Fibroblast of skin of left biceps (primary cell): ENCODE measurements around the gene ENPP3.
A peak's percentile ranks its signal among the peaks of the same experiment; 100 is the strongest.

Experiments used
- DNase-seq, 2 experiments: peaks; one replicate each; pipeline ENCODE4 v3.0.0-alpha.2; 2013; ENCODE audit warnings: low read depth in 2 of 2

ENPP3 gene

DNA sequence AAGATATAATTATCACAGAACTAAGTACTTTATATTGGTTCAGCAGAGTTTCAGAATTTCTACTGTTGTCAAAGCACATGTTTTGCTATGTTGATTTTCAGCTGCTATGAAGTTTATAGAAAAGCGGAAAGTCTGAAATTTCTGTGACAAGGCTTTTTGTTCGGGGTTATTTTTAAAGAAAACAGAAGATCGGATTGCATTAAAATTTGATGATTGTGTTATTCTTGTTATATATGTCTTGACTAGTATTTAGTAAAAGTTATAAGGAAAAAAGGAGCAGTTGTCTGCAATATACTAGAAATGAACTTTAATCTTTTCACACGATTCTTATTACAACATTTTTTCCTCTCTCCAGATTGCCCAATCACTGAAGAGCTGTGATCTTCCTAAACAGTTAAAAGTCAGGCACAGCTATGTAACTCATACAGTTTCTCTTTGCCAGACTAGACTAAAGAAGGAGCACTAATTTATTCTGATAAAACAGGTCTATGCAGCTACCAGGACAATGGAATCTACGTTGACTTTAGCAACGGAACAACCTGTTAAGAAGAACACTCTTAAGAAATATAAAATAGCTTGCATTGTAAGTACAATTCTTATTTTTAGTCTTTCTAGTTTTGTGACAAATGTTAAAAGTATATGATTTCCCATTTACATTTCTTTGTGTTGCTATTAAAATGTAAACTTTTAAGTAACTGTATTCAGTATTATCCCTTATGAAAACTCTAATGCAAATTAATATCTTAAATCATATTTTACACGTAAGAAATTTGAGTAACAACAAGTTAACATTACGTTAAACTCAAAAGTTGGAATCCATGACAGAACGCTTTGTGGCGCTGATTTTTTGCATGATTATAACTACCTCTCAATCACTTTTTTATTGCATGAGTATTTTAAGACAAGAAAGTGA lies at the start of gene ENPP3:
TSS of gene ENPP3 (plus strand) at position 423 of the 913 bp plus-strand sequence. CDS start at position 506, 83 bp downstream.
- DNase-seq, result no peak

DNA sequence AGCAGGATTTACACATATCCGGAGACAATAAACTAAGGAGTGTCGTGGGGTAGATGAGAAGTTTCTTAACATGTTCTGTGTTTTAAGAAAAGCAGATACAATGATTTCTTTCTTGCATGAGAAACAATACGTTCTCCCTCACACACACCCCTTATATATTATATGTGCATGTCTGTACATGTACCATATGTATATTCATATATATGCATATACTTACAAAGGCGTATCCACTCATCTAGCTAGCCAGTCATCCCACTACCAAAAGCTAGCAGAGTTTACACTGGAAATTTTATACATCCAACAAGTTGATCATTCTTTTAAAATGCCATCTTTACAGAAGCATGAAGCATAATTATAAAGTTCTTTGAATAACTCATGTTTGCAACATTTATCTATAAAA lies 49.2 kb upstream of the ENPP3 start:
- DNase-seq, result no peak

DNA sequence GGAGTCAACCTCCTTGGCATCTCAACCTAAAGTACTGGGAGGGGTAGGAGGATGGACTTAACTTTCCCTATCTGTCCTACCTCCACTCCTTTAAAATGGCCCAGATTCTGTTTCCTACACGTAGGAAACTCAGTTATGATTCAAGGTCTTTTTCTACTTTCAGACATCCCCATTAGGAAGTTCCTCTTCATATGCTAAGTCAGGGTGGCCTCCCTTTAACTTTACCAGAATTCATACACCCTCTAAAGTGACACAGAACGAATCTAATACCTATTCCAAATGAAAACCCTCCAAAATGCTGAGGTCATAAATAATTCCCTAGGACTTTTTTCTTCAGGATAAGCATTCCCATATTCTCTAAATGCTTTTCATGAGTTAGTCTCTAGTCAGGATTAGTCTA lies 48.5 kb upstream of the ENPP3 start:
- no peak for DNase-seq

- DNase-seq, result no peak
These were observed 44.2 kb upstream of the ENPP3 start for GRCh38 chr6:131592935-131593334.

GRCh38 chr6:131594074-131594473 lies 43.0 kb upstream of the ENPP3 start:
- no peak for DNase-seq

DNA sequence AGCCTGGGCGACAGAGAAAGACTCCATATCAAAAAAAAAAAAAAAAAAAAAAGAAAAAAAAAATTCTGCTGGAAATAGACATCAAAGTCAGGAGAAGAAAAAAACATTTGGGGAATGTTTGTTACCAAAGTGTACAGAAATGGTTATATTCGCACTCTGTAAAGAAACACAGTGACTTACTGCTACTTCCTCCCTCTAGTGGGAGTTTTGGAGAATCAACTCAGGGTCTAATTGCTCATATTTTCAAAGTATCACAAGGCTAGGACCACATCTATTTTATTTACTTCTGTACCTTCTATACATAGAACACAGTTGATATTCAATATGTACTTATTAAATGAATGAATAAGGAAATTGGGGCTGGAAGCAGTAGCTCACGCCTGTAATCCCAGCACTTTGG lies 39.7 kb upstream of the ENPP3 start:
- no peak for DNase-seq

GRCh38 chr6:131600716-131601115 lies 36.4 kb upstream of the ENPP3 start:
- no peak for DNase-seq

DNA sequence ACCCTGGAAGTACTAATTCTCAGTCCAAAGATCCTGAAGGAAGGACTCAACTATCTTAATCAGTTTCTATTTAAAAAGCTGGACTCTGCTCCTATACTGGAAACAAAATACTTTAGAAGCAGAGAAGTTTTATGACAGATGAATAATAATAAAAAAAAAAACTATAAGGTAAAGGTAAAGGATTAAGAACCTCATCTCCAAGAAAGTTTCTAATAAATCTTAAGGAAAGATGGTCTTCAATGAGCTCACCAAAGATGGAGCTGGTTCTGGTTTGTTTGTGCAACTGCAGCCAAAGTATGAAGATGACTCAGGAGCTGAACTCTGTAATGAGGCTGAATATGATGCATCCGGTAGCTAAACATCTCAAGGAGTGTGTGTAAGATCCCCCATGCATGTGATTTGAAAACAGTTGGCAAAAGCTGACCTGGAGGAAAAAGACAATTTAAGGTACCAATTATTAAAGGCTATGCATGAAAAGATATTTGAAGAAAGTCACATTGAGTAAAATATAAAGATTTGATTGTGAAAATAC lies 34.3 kb upstream of the ENPP3 start:
- peak; percentile 38 to 42 for DNase-seq

DNA sequence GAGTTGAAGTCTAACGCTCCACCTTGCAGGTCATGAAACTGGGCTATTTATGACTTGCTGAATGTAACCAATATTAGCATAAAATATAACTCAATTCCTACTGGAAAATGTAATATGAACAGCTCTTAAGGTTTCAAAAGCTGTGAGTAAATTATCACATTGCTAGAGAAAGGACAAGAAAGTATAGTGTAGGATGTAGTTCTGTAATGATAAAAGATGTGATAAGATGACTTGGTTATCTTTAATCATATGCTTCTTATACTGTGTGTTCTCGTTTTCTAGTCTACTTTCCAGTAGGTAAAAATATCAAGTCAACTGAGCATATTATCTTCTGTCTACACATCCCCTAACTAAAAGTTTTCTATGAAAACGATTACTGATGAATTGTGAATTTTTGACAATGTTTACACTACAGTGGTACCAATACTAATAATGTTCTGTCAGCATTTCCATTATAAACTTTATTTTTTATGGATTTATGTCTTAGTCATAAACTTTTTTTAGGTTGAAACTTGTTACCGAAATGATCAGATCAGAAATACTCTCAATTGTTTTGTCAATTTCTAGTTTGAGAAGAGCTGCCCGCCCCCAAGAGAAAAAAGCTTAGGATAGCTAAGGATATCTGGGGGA lies 23.7 kb upstream of the ENPP3 start:
- no peak for DNase-seq

- DNase-seq, result no peak
These were observed 21.8 kb upstream of the ENPP3 start for GRCh38 chr6:131615275-131615674.

GRCh38 chr6:131627724-131628682 lies 9.1 kb upstream of the ENPP3 start, which contains the start of gene MED23:
MED23 (minus strand) TSS chr6:131628242; CDS start chr6:131628049, 193 bp downstream.
- DNase-seq, result peak; percentile 79 to 85

DNA sequence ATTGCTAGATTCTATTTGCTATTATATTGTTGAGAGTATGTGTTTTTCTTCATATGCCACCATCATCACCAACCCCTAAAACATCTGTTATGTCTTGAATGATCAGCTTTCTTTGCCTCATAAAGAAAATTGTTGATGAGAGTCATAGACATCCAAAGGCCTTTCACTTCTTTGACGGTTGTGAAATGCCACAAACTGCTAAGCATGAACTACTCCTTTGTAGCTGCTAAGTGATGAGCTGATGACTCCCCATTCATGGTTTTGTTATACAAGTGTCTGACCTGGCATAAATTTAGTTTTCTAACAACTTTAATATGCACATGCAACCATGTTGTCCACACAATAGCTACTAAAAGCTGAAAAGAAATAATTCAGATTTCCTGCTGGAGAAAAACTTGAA lies 8.4 kb upstream of the ENPP3 start:
- no peak for DNase-seq

GRCh38 chr6:131629651-131630050 lies 7.5 kb upstream of the ENPP3 start:
- DNase-seq, result no peak

- no peak for DNase-seq
These were observed 5.3 kb upstream of the ENPP3 start for GRCh38 chr6:131631625-131632289.

DNA sequence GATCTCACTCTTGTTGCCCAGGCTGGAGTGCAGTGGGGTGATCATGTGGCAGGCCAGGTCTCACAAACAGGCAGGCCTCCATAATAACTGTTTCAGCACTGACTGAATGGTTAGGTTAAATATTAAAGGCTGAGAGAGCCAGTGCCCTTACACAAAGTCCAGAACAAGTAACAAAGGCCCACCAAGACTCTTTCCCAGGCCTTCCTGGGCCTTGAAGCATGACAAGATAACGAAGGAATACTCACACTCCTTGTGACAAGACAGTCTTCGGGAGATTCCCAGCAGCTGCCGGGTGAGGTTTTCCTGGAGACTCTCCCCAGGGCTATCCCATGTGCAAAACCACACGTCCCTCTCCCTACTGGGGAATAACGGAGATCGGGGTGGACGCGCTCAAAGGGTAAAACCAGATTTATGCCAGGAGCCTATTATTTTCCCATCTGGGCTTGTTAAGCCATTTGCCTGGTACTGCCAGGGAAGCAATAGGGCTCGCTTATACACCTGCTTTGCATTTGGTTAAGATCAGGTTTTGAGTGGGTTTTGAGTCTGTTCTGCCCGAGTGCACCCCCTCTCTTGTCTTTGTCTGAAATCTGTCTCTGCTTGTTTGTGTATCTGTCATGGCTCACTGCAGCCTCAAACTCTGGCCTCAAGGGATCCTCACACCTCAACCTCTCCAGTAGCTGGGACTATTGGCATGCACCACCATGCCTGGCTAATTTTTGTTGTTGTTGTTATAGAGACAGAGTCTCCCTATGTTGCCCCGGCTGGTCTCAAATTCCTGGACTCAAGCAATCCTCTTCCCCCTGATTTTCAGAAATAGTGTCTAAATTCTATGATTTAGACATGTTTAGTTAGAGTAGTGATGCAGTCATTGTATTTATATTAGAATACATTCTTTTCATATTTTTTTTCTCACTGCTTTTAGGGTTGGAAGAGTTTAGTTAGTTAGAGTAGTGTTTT lies 1.4 kb upstream of the ENPP3 start:
- DNase-seq, result no peak

DNA sequence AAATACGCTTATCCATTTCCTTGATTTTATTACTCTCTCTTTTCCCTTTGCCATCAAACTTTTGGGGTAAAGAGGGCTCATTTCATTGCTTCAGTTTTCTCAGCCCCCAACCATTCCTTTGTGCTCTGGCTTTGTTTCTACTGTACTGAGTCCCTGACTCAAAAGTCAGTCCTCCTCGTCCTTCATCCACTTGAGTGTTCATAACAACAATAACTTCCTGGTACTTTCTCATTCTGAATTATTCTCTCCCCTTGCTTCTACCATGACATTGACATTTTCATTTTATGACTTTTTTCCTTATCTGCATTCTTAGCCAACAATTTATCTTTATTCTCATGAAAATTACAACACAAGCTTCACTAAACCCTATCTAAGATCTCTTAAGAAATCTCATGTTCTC lies 911 bp downstream of the ENPP3 start:
- DNase-seq, result no peak

- DNase-seq, result no peak
These were observed 3.0 kb downstream of the ENPP3 start for GRCh38 chr6:131640100-131640499.

- no peak for DNase-seq
These were observed 3.5 kb downstream of the ENPP3 start for GRCh38 chr6:131640576-131640975.

GRCh38 chr6:131641554-131641953 lies 4.5 kb downstream of the ENPP3 start:
- DNase-seq, result no peak

GRCh38 chr6:131642565-131642964 lies 5.5 kb downstream of the ENPP3 start:
- DNase-seq, result no peak
